ENCODE data around the gene DNAH6. TPM values are rescaled to one million over a fixed set of nuclear protein-coding genes. Genes with fewer than 3 reads are reported as not detected.

DNAH6 gene
- total RNA-seq, 1 donor from 2014 or later: 5.5 TPM

GRCh38 chr2:84527137-84528129 is 11.1 kb downstream of the DNAH6 start:
- Mint-ChIP-seq H3K9me3 (ENCODE audit: low read depth) (peaks cover 17% of the 10 kb centered on the region), H3K36me3 (ENCODE audit: insufficient read depth) (peaks cover 5% of the 10 kb centered on the region), H3K4me3 (ENCODE audit: low read depth) (no peak overlapping the region), H3K4me1 (ENCODE audit: low read depth) (peaks cover 13% of the 10 kb centered on the region), H3K27ac (no peak overlapping the region), H3K27me3 (no peaks in the 10 kb centered on the region)
- DNase-seq (ENCODE audit: low spot score, unreplicated experiment): no peak
- TF ChIP-seq, protein P1, sequence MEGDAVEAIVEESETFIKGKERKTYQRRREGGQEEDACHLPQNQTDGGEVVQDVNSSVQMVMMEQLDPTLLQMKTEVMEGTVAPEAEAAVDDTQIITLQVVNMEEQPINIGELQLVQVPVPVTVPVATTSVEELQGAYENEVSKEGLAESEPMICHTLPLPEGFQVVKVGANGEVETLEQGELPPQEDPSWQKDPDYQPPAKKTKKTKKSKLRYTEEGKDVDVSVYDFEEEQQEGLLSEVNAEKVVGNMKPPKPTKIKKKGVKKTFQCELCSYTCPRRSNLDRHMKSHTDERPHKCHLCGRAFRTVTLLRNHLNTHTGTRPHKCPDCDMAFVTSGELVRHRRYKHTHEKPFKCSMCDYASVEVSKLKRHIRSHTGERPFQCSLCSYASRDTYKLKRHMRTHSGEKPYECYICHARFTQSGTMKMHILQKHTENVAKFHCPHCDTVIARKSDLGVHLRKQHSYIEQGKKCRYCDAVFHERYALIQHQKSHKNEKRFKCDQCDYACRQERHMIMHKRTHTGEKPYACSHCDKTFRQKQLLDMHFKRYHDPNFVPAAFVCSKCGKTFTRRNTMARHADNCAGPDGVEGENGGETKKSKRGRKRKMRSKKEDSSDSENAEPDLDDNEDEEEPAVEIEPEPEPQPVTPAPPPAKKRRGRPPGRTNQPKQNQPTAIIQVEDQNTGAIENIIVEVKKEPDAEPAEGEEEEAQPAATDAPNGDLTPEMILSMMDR (IDR thresholded peaks at IDR 0.05; ENCODE audit: unreplicated experiment): no peak

- no peaks in the 10 kb centered on the region for H3K9me3 Mint-ChIP-seq (ENCODE audit: low read depth)
- TF ChIP-seq, protein P1 (IDR thresholded peaks at IDR 0.05; ENCODE audit: unreplicated experiment): no peak
- H3K4me1 Mint-ChIP-seq (ENCODE audit: low read depth): peaks cover 11% of the 10 kb centered on the region
- H3K27me3 Mint-ChIP-seq: no peaks in the 10 kb centered on the region
- H3K4me3 Mint-ChIP-seq (ENCODE audit: low read depth): no peak overlapping the region
- no peak overlapping the region for H3K27ac Mint-ChIP-seq
- no peak for DNase-seq (ENCODE audit: low spot score, unreplicated experiment)
- H3K36me3 Mint-ChIP-seq (ENCODE audit: insufficient read depth): peaks cover 1% of the 10 kb centered on the region
Observed at GRCh38 chr2:84532291-84532690, 16.0 kb downstream of the DNAH6 start.

- Mint-ChIP-seq H3K27me3 (no peaks in the 10 kb centered on the region), H3K36me3 (ENCODE audit: insufficient read depth) (peaks cover 1% of the 10 kb centered on the region), H3K9me3 (ENCODE audit: low read depth) (no peaks in the 10 kb centered on the region), H3K4me3 (ENCODE audit: low read depth) (no peak overlapping the region), H3K4me1 (ENCODE audit: low read depth) (peaks cover 5% of the 10 kb centered on the region), H3K27ac (no peak overlapping the region)
- DNase-seq (ENCODE audit: low spot score, unreplicated experiment): no peak
- TF ChIP-seq, protein P1 (IDR thresholded peaks at IDR 0.05; ENCODE audit: unreplicated experiment): no peak
Observed at GRCh38 chr2:84534225-84534624, 17.9 kb downstream of the DNAH6 start.

- no peak overlapping the region for H3K4me3 Mint-ChIP-seq (ENCODE audit: low read depth)
- H3K27ac Mint-ChIP-seq: no peak overlapping the region
- no peak for DNase-seq (ENCODE audit: low spot score, unreplicated experiment)
- TF ChIP-seq, protein P1 (IDR thresholded peaks at IDR 0.05; ENCODE audit: unreplicated experiment): no peak
- H3K4me1 Mint-ChIP-seq (ENCODE audit: low read depth): peaks cover 5% of the 10 kb centered on the region
- H3K36me3 Mint-ChIP-seq (ENCODE audit: insufficient read depth): no peaks in the 10 kb centered on the region
- H3K9me3 Mint-ChIP-seq (ENCODE audit: low read depth): no peaks in the 10 kb centered on the region
- no peaks in the 10 kb centered on the region for H3K27me3 Mint-ChIP-seq
Observed at GRCh38 chr2:84537251-84537650, 21.0 kb downstream of the DNAH6 start.

DNA sequence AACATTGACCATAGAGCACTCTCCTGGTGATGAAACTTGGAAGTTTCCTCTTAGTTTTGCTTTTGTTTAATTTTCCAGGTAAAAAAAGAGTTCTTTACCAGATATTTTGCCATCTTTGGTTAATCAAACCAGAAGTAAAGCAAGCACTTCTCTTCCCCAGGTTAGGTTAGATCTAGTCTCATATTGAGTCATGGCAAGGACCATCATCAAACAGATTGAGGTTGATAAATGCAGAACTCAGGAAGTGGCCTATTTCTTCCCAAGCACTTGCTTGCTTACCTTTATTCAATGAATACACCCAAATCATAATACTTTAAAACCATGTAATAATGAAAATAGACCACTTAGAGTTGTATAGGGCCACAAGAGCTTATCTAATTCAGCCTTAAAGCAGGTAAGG is 23.4 kb downstream of the DNAH6 start:
- Mint-ChIP-seq H3K27me3 (no peaks in the 10 kb centered on the region), H3K36me3 (ENCODE audit: insufficient read depth) (no peaks in the 10 kb centered on the region), H3K9me3 (ENCODE audit: low read depth) (no peaks in the 10 kb centered on the region), H3K4me3 (ENCODE audit: low read depth) (no peak overlapping the region), H3K27ac (no peak overlapping the region), H3K4me1 (ENCODE audit: low read depth) (peaks cover 1% of the 10 kb centered on the region)
- TF ChIP-seq, protein P1 (IDR thresholded peaks at IDR 0.05; ENCODE audit: unreplicated experiment): no peak
- no peak for DNase-seq (ENCODE audit: low spot score, unreplicated experiment)
